Measurements from ENCODE around the gene CLEC16A.

GRCh38 chr16:10938321-10938720 is 6.0 kb upstream of the CLEC16A start:
- no peak for TF ChIP-seq TAF1 (IDR thresholded peaks at IDR 0.05; ENCODE audit: low read depth)
- TF ChIP-seq EP300 (IDR thresholded peaks at IDR 0.05; ENCODE audit: borderline replicate concordance): no peak
- TF ChIP-seq MAX (IDR thresholded peaks at IDR 0.05): no peak
- no peak for TF ChIP-seq CEBPB (IDR thresholded peaks at IDR 0.05)
- no peak for TF ChIP-seq ZBTB7A (IDR thresholded peaks at IDR 0.05; ENCODE audit: low read depth)
- no peak for TF ChIP-seq FOXM1 (IDR thresholded peaks at IDR 0.05; ENCODE audit: borderline replicate concordance, low read depth)
- no peak for TF ChIP-seq YY1 (IDR thresholded peaks at IDR 0.05; ENCODE audit: low read depth)
- TF ChIP-seq USF1 (IDR thresholded peaks at IDR 0.05): no peak
